HT1080 (cell line): Measurements from ENCODE around the gene ISCU. TPM values are rescaled to one million over a fixed set of nuclear protein-coding genes. Genes with fewer than 3 reads are reported as not detected.
"Not testable (repeated sequence)": the region's sequence is repeated elsewhere in the genome, so short reads cannot be mapped to it uniquely, and the experiment has no call there.

Experiments
- DNase-seq: peaks from one replicate; pipeline ENCODE4 v3.0.0-alpha.2; 2015; ENCODE audit warnings: low read depth
- total RNA-seq: library from RNA; depleted of rRNA; stranded (reverse); fragments of >200 nt; shearing (Covaris generic); gene quantifications from 2 replicates; pipeline ENCODE4 v1.2.3, GENCODE V29; 2014

ISCU gene
- total RNA-seq, 1 experiment from 2014 or later: 183 TPM

DNA sequence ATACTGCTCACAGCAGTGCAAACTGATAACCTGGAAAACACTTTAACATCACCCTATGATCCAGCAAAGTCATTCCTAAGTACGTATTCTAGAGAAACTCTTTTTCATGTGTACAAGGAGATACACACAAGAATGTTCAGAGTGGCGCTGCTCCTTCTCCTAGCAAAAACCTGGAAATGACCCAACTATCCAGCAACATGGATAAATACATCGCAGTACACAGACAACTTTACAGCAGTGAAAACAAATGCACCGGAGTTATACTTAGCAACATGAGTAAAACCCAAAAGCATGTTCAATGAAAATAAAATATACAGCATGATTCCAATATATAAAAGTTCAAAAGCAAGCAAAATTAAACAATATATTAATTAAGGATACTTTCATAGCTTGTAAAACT is 20.1 kb upstream of the ISCU start:
- no peak for DNase-seq

- no peak for DNase-seq
Measured at GRCh38 chr12:108543652-108544051, 18.7 kb upstream of the ISCU start.

DNA sequence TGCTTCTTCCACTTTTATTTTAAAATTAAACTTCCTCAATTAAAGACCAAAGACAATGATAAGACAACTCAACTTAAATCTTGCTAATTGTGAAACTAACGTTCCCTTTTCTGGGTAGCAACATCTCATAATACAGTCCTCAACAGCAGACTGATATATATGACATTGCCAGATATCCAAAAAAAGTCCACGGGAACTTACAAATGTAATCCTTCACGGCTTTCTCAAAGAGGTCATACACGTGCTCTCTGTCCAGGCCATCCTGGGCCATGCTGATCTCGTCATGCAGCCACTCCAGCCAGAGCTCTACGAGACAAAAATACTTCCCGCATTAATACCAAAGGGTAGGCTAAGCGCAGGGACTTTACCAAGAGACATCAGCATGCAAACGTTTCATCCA is 14.7 kb upstream of the ISCU start:
- DNase-seq: no peak

- no peak for DNase-seq
Measured at GRCh38 chr12:108548954-108549521, 13.4 kb upstream of the ISCU start.

GRCh38 chr12:108551535-108551934 is 10.9 kb upstream of the ISCU start:
- no peak for DNase-seq

DNA sequence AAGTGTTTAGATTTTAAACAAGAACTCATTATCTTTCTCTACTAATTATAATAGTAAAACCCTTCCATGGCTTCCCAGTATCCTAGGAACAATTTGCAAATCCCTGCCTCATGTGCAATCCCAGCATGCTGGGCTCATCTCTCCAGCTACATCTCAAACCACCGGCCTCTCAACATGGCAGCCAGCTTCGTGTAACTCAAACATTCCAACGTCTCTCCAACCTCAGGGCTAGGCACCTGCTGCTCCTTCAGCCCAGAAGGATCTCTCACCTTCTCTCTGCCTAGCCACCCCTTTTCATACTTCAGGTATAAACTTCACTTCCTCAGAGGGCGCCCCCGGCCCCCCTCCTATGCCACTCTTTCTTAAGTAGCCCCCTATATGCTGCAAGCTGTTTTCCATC is 8.6 kb upstream of the ISCU start:
- no peak for DNase-seq

GRCh38 chr12:108555383-108555782 is 7.0 kb upstream of the ISCU start:
- DNase-seq: not testable (repeated sequence)

GRCh38 chr12:108559007-108559655 is 3.3 kb upstream of the ISCU start:
- DNase-seq: no peak

DNA sequence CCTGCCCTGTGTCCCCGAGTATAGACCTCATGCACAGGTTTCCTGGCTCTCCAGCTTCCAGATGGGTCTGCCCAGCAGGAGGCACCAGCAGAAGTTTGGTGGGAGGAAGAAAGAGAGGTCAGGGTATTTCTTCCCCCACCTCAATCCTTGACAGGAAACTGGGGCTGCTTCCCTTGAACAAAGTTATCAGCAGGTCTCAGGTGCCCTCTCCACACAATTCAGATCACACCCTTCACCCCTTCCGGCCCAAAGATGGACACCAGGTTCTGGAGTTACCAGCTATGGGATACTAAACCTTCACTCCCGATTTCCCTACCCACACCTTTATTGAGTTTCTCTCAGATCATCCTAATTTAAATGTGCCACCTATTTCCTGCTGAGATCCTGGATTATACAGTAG is 2.6 kb upstream of the ISCU start:
- DNase-seq: no peak

DNA sequence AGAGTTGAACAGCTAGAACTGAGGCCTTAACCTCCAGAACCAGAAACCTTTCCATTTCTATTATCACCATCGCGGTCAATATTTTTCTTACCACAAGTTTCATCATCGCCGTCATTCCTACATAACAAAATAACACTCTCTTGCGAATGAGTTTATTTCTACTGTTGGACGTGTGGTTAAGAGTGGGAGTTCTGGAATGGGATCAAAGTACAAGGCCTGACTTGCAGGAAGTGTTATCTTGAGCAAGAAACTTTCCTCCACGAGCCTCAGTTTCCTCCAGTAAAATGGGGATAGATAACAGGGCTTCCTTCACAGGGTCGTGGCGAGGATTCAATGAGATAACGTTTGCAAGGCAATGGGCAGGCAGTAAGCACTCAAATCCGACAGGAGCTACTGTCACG is 2.1 kb upstream of the ISCU start:
- DNase-seq: no peak

- DNase-seq: peak; percentile 86
Measured at GRCh38 chr12:108560752-108561719, 1.4 kb upstream of the ISCU start, which contains the start of gene SART3. TSS of gene SART3 (minus strand) at chr12:108561173. CDS start at chr12:108561154, 19 bp downstream.

DNA sequence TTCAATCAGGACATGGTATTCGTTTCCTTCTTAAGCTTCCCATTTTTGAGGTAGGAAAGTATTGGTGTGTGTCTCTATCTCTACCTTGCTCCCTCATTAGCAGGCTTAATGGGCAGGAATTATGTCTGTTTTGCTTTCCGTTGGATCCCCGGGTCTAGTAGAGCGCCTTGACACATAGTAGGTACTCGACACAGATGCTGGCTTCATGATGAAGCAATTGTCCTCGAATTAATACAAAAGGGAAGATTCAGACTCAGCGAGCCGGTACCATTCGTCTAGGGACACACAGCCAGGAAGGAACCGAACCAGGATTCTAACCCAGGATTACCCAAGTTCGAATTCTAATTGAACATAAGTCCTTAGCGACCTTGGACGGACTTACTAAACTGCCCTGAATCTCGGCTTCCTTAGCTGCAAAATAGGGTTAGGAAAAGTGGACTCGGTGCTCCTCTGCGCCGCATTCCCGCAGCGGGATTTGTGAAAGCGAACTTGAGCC is 496 bp upstream of the ISCU start:
- DNase-seq: peak; percentile 20

DNA sequence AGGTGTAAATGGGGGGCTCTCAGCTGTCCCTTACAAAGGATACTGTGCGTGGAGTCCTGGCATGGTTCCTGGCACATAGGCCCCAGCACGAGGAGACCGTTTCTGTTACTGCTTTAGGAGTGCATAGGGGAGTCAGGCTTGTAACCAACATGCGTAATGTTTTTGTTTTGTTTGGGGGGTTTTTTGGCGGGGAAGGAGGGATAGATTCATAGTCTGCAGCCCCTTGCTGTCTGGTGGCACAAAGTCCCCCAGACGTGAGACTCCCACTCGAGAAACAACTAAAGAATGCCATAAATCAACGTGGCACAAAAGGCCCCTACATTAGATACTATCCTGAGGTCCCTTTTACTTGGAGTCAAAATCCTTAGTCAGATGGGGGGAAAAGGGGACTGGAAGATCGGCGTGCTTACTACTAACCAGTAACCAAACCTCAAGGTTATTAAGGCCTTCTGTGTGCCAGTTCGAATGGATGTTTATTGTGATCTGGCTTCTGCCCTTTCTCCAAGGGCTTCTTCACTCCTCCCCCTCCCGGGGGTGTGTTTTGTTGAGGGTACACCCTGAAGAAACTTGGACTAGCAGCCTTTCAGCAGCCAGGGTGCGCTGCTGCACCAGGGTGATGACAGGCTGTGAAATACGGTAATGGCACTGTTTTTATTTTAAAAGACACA is 874 bp downstream of the ISCU start:
- peak; percentile 89 for DNase-seq

DNA sequence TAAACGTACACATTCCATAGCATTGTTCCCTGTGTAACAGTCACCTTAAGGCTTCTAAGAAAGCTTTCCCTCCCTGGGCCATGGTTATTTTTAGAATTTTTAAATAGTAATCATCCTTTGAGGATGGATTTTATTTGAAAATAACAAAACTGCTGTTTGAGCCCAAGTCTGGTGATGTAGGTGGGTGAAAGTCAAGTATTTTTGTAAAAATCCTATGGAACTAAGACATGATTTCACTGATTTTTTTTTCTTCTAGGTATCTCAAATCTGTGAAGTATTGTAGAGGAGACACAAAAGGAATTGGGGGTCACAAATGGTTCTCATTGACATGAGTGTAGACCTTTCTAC is 1.4 kb downstream of the ISCU start:
- DNase-seq: no peak

GRCh38 chr12:108564724-108565123 is 2.3 kb downstream of the ISCU start:
- DNase-seq: no peak

- DNase-seq: no peak
Measured at GRCh38 chr12:108565146-108565545, 2.8 kb downstream of the ISCU start.

- DNase-seq: peak; percentile 92
Measured at GRCh38 chr12:108565976-108566375, 3.6 kb downstream of the ISCU start.

GRCh38 chr12:108566452-108566851 is 4.1 kb downstream of the ISCU start:
- no peak for DNase-seq

- no peak for DNase-seq
Measured at GRCh38 chr12:108567406-108568337, 5.3 kb downstream of the ISCU start.
